Progenitor cell of endocrine pancreas (in vitro differentiated cells): Measurements from ENCODE around the gene AHR. TPM values are rescaled to one million over a fixed set of nuclear protein-coding genes. Genes with fewer than 3 reads are reported as not detected.

ENCODE experiments used
- DNase-seq: peaks from one replicate; pipeline ENCODE4 v3.0.0; 2021; ENCODE audit warnings: low spot score; ENCODE audit not compliant: unreplicated experiment
- H3K27ac Mint-ChIP-seq: 2 replicates; pipeline ENCODE4 v1.8.0; 2021; ENCODE audit warnings: mild to moderate bottlenecking, moderate library complexity, mixed read lengths
- H3K27me3 Mint-ChIP-seq: 2 replicates; pipeline ENCODE4 v1.8.0; 2021; ENCODE audit warnings: mixed read lengths
- H3K36me3 Mint-ChIP-seq: 2 replicates; pipeline ENCODE4 v1.8.0; 2022; ENCODE audit warnings: mixed read lengths; ENCODE audit not compliant: insufficient read depth
- H3K4me1 Mint-ChIP-seq: 2 replicates; pipeline ENCODE4 v1.8.0; 2021; ENCODE audit warnings: low read depth, mixed read lengths
- H3K4me3 Mint-ChIP-seq: 2 replicates; pipeline ENCODE4 v1.8.0; 2021; ENCODE audit warnings: low read depth, mild to moderate bottlenecking, moderate library complexity, mixed read lengths
- H3K9me3 Mint-ChIP-seq: 2 replicates; pipeline ENCODE4 v1.8.0; 2021; ENCODE audit warnings: low read depth, mixed read lengths
- CTCF ChIP-seq: fragments of 200-600 bp; sonication (generic); IDR thresholded peaks from one replicate; pipeline ENCODE4 v1.5.0; 2021; ENCODE audit warnings: antibody characterized with exemption, mild to moderate bottlenecking; ENCODE audit not compliant: unreplicated experiment
- total RNA-seq: library from RNA; stranded (reverse); gene quantifications from 2 replicates; pipeline ENCODE4 v1.2.1, GENCODE V29; 2021

Gene AHR
- total RNA-seq, 1 donor from 2014 or later: 15.1 TPM

- Mint-ChIP-seq H3K36me3 (peaks cover 23% of the 10 kb centered on the region), H3K9me3 (peaks cover 4% of the 10 kb centered on the region), H3K27me3 (no peaks in the 10 kb centered on the region), H3K27ac (no peak overlapping the region), H3K4me3 (no peak overlapping the region), H3K4me1 (peaks cover 6% of the 10 kb centered on the region)
- DNase-seq: no peak
- no peak for TF ChIP-seq CTCF
Observed at GRCh38 chr7:17336168-17336567, 37.7 kb downstream of the AHR start.

- Mint-ChIP-seq H3K36me3 (peaks cover 22% of the 10 kb centered on the region), H3K4me3 (no peak overlapping the region), H3K4me1 (no peaks in the 10 kb centered on the region), H3K9me3 (peaks cover 4% of the 10 kb centered on the region), H3K27ac (no peak overlapping the region), H3K27me3 (no peaks in the 10 kb centered on the region)
- no peak for TF ChIP-seq CTCF
- no peak for DNase-seq
Observed at GRCh38 chr7:17339139-17339538, 40.7 kb downstream of the AHR start.

- peaks cover 20% of the 10 kb centered on the region for H3K36me3 Mint-ChIP-seq
Observed at GRCh38 chr7:17339952-17340351, 41.5 kb downstream of the AHR start.

GRCh38 chr7:17340655-17341054 is 42.2 kb downstream of the AHR start:
- no peak for TF ChIP-seq CTCF
- no peak for DNase-seq
- H3K4me1 Mint-ChIP-seq: no peaks in the 10 kb centered on the region
- H3K27me3 Mint-ChIP-seq: no peaks in the 10 kb centered on the region
- H3K27ac Mint-ChIP-seq: no peak overlapping the region
- peaks cover 4% of the 10 kb centered on the region for H3K9me3 Mint-ChIP-seq
- H3K36me3 Mint-ChIP-seq: peaks cover 20% of the 10 kb centered on the region
- no peak overlapping the region for H3K4me3 Mint-ChIP-seq

More at GRCh38 chr7:17339952-17340351, 41.5 kb downstream of the AHR start:
- no peak for TF ChIP-seq CTCF
- no peaks in the 10 kb centered on the region for H3K4me1 Mint-ChIP-seq
- no peak for DNase-seq
- no peak overlapping the region for H3K27ac Mint-ChIP-seq
- H3K9me3 Mint-ChIP-seq: peaks cover 4% of the 10 kb centered on the region
- no peaks in the 10 kb centered on the region for H3K27me3 Mint-ChIP-seq
- no peak overlapping the region for H3K4me3 Mint-ChIP-seq

GRCh38 chr7:17342756-17343155 is 44.3 kb downstream of the AHR start:
- Mint-ChIP-seq H3K9me3 (no peaks in the 10 kb centered on the region), H3K4me3 (no peak overlapping the region), H3K36me3 (peaks cover 12% of the 10 kb centered on the region), H3K27me3 (no peaks in the 10 kb centered on the region), H3K27ac (no peak overlapping the region), H3K4me1 (no peaks in the 10 kb centered on the region)
- DNase-seq: no peak
- no peak for TF ChIP-seq CTCF
